ENCODE data around the gene ANKRD20A1. TPM values are rescaled to one million over a fixed set of nuclear protein-coding genes. Genes with fewer than 3 reads are reported as not detected.
"Not testable (repeated sequence)": the region's sequence is repeated elsewhere in the genome, so short reads cannot be mapped to it uniquely, and the experiment has no call there.

ANKRD20A1 gene
- 1 to 10 TPM; 2.1 to 3.1 TPM for total RNA-seq

- H3K36me3 Mint-ChIP-seq; ATAC-seq; DNase-seq (ENCODE audit: low spot score in 2 of 2); H3K9me3 Mint-ChIP-seq; H3K27ac Mint-ChIP-seq: not testable (repeated sequence)
Measured at GRCh38 chr9:67858871-67859270, at the start of gene ANKRD20A1. TSS of gene ANKRD20A1 (plus strand) at chr9:67858931. CDS start at chr9:67859427, 496 bp downstream.

GRCh38 chr9:67832088-67832487 lies 26.6 kb upstream of the ANKRD20A1 start:
- H3K36me3 Mint-ChIP-seq; DNase-seq (ENCODE audit: low spot score in 2 of 2); ATAC-seq; H3K27ac Mint-ChIP-seq; H3K9me3 Mint-ChIP-seq: not testable (repeated sequence)

Data from activated naive CD4-positive, alpha-beta T cell treated with anti-CD3 and anti-CD28 coated beads, Interleukin-2, amount 50 U/mL, for 72 hours (primary cell).